DMS53 treated with DMSO at 0.1 percent for 48 hours (cell line): ENCODE results near the gene FCF1.
"Not testable (repeated sequence)": the region's sequence is repeated elsewhere in the genome, so short reads cannot be mapped to it uniquely, and the experiment has no call there.

Source experiments
- DNase-seq: peaks from one replicate; lab custom pipeline; 2025; ENCODE audit not compliant: unreplicated experiment; lab: John Stamatoyannopoulos, UW

Gene FCF1

GRCh38 chr14:74698465-74698864 lies 14.5 kb upstream of the FCF1 start:
- DNase-seq, result no peak

GRCh38 chr14:74702293-74702692 lies 10.7 kb upstream of the FCF1 start:
- no peak for DNase-seq

- no peak for DNase-seq
Observed at GRCh38 chr14:74703043-74703442, 9.9 kb upstream of the FCF1 start.

- DNase-seq, result no peak
Observed at GRCh38 chr14:74704656-74705055, 8.3 kb upstream of the FCF1 start.

- DNase-seq, result no peak
Observed at GRCh38 chr14:74705613-74706500, 7.1 kb upstream of the FCF1 start.

GRCh38 chr14:74710480-74710879 lies 2.5 kb upstream of the FCF1 start:
- DNase-seq, result no peak

- no peak for DNase-seq
Observed at GRCh38 chr14:74711651-74712050, 1.3 kb upstream of the FCF1 start.

- DNase-seq, result no peak
Observed at GRCh38 chr14:74713395-74713735, 421 bp downstream of the FCF1 start.

GRCh38 chr14:74720526-74720925 lies 7.6 kb downstream of the FCF1 start:
- no peak for DNase-seq

- DNase-seq, result no peak
Observed at GRCh38 chr14:74723134-74723533, 10.2 kb downstream of the FCF1 start.

GRCh38 chr14:74732387-74732786 lies 19.4 kb downstream of the FCF1 start:
- DNase-seq, result no peak

GRCh38 chr14:74733221-74733620 lies 20.3 kb downstream of the FCF1 start:
- DNase-seq, result no peak

- DNase-seq, result no peak
Observed at GRCh38 chr14:74735125-74735524, 22.2 kb downstream of the FCF1 start.

- DNase-seq, result no peak
Observed at GRCh38 chr14:74737753-74738325, 24.9 kb downstream of the FCF1 start.

GRCh38 chr14:74739293-74740030 lies 26.5 kb downstream of the FCF1 start:
- DNase-seq, result peak; percentile 10

- DNase-seq, result no peak
Observed at GRCh38 chr14:74747237-74747636, 34.3 kb downstream of the FCF1 start.

GRCh38 chr14:74754157-74754556 lies 41.2 kb downstream of the FCF1 start:
- DNase-seq, result no peak

GRCh38 chr14:74754899-74755298 lies 42.0 kb downstream of the FCF1 start:
- no peak for DNase-seq

GRCh38 chr14:74756326-74756725 lies 43.4 kb downstream of the FCF1 start:
- no peak for DNase-seq

GRCh38 chr14:74758505-74758904 lies 45.6 kb downstream of the FCF1 start:
- DNase-seq, result not testable (repeated sequence)

GRCh38 chr14:74762917-74763802 lies 50.2 kb downstream of the FCF1 start, which contains the start of gene YLPM1:
Gene YLPM1, plus strand, starts transcription at chr14:74763316. Its CDS starts 174 bp downstream, at chr14:74763490.
- peak; percentile 84 for DNase-seq
